Activated CD8-positive, alpha-beta memory T cell treated with anti-CD3 and anti-CD28 coated beads, Interleukin-2, amount 50 U/mL, for 24 hours (primary cell): Measurements from ENCODE around the gene SYNDIG1.
"Not testable (repeated sequence)": the region's sequence is repeated elsewhere in the genome, so short reads cannot be mapped to it uniquely, and the experiment has no call there.

Source experiments
- DNase-seq: peaks from one replicate; pipeline ENCODE4 v3.0.0-alpha.2; 2020; ENCODE audit errors: extremely low read depth

SYNDIG1 gene

GRCh38 chr20:24611360-24612140 lies 142.1 kb downstream of the SYNDIG1 start:
- DNase-seq: no peak

- no peak for DNase-seq
Measured at GRCh38 chr20:24612799-24613775, 143.7 kb downstream of the SYNDIG1 start.

- no peak for DNase-seq
Measured at GRCh38 chr20:24614341-24614740, 144.9 kb downstream of the SYNDIG1 start.

GRCh38 chr20:24615353-24615752 lies 145.9 kb downstream of the SYNDIG1 start:
- DNase-seq: no peak

GRCh38 chr20:24616258-24617079 lies 147.0 kb downstream of the SYNDIG1 start:
- no peak for DNase-seq

- DNase-seq: no peak
Measured at GRCh38 chr20:24617080-24617432, 147.6 kb downstream of the SYNDIG1 start.

GRCh38 chr20:24617757-24618450 lies 148.5 kb downstream of the SYNDIG1 start:
- no peak for DNase-seq

- no peak for DNase-seq
Measured at GRCh38 chr20:24618739-24619138, 149.3 kb downstream of the SYNDIG1 start.

- DNase-seq: no peak
Measured at GRCh38 chr20:24619212-24619611, 149.8 kb downstream of the SYNDIG1 start.

GRCh38 chr20:24620937-24621519 lies 151.6 kb downstream of the SYNDIG1 start:
- no peak for DNase-seq

- DNase-seq: no peak
Measured at GRCh38 chr20:24622856-24623255, 153.4 kb downstream of the SYNDIG1 start.

GRCh38 chr20:24626141-24626540 lies 156.7 kb downstream of the SYNDIG1 start:
- DNase-seq: not testable (repeated sequence)

GRCh38 chr20:24627291-24627690 lies 157.9 kb downstream of the SYNDIG1 start:
- no peak for DNase-seq

- DNase-seq: no peak
Measured at GRCh38 chr20:24627926-24628325, 158.5 kb downstream of the SYNDIG1 start.

- DNase-seq: no peak
Measured at GRCh38 chr20:24628985-24629384, 159.6 kb downstream of the SYNDIG1 start.

GRCh38 chr20:24629668-24630067 lies 160.2 kb downstream of the SYNDIG1 start:
- DNase-seq: no peak

- no peak for DNase-seq
Measured at GRCh38 chr20:24630486-24631172, 161.2 kb downstream of the SYNDIG1 start.

GRCh38 chr20:24631173-24631505 lies 161.7 kb downstream of the SYNDIG1 start:
- DNase-seq: no peak

GRCh38 chr20:24632581-24632980 lies 163.2 kb downstream of the SYNDIG1 start:
- no peak for DNase-seq

- DNase-seq: no peak
Measured at GRCh38 chr20:24633026-24633425, 163.6 kb downstream of the SYNDIG1 start.
